Testis (tissue), 3 donors: ENCODE results near the gene ZDHHC17. TPM values are rescaled to one million over a fixed set of nuclear protein-coding genes. Genes with fewer than 3 reads are reported as not detected.

Experiments used
- DNase-seq: peaks from one replicate; pipeline ENCODE4 v3.0.0-alpha.2; 2019
- H3K27ac ChIP-seq, 2 donors: fragments of 200-600 bp; sonication (generic); one replicate each; pipeline ENCODE4 v1.5.1; 2019
- H3K27me3 ChIP-seq: fragments of 200-600 bp; sonication (generic); one replicate; pipeline ENCODE4 v1.5.1; 2019
- H3K36me3 ChIP-seq: fragments of 200-600 bp; sonication (generic); one replicate; pipeline ENCODE4 v1.5.1; 2017; ENCODE audit warnings: low read depth; ENCODE audit errors: missing control alignments
- H3K4me1 ChIP-seq: fragments of 200-600 bp; sonication (generic); one replicate; pipeline ENCODE4 v1.5.1; 2019
- H3K4me3 ChIP-seq, 2 donors: fragments of 200-600 bp; sonication (generic); one replicate each; pipeline ENCODE4 v1.5.1; 2017 to 2019
- H3K9me3 ChIP-seq: fragments of 200-600 bp; sonication (generic); one replicate; pipeline ENCODE4 v1.5.1; 2017
- POLR2A ChIP-seq: fragments of 450-650 bp; IDR thresholded peaks from one replicate; pipeline ENCODE4 v1.6.1; 2017; ENCODE audit warnings: antibody characterized with exemption, mild to moderate bottlenecking, moderate library complexity
- WGBS, 2 donors: methylation state at CpG; one replicate each; pipeline ENCODE4 v1.1.5; 2018; 5-methylcytosine and 5-hydroxymethylcytosine counted together
- intact Hi-C: fragments of 100-400 bp; cut with DNase I; formaldehyde crosslinking; loops from one replicate; pipeline ENCODE4 v1.15.1; 2023; ENCODE audit warnings: low total_unique reads
- polyA plus RNA-seq: library from polyadenylated mRNA; stranded (reverse); fragments of 350-450 nt; fragmentation: Illumina TruSeq; extraction: RNeasy Lipid Tissue Mini Kit (QIAGEN cat#74804); gene quantifications from one replicate; pipeline ENCODE4 v1.2.3, GENCODE V29; 2014; ENCODE audit warnings: low read depth, low replicate concordance; ENCODE audit not compliant: insufficient read depth
- total RNA-seq, 2 donors: library from RNA; depleted of rRNA; stranded (reverse); fragments of >200 nt; gene quantifications; one replicate each; pipeline ENCODE4 v1.2.3, GENCODE V29; 2016
- TF ChIP-seq, protein P1 (sequence below), 3 experiments: fragments of 450-650 bp in 2 of 3; fragments of 200-600 bp in 1 of 3; sonication (generic) in 1 of 3; IDR thresholded peaks; one replicate each; pipeline ENCODE4 v1.5.1; 2016 to 2019; ENCODE audit warnings: antibody characterized with exemption in 3 of 3, mild to moderate bottlenecking in 2 of 3, moderate library complexity in 1 of 3

ZDHHC17 gene
- total and polyA plus RNA-seq, 3 donors from 2014 or later = 32.3 to 65.4 (median 59.3) TPM

DNA sequence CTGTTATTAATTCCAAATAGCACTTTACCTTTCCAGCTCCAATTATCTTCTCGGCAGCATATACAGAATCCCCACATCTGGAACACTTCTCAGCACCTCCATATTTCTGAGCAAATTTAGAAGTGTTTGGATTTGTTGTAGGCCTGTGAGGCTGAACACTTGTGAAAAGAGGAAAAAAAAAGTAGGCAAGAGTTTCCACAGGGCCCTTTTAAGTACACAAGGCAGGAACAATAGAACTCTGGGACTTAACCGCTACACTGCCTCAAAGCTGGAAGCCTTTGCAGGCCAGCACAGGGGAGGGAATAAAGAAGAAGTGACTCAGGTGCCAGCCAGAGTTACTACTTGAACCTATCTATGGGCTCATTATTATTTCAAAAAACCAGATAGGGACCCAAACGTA is 96.3 kb downstream of the ZDHHC17 start:
- Histone ChIP-seq H3K27ac (no peak overlapping the region), H3K4me3 (no peak overlapping the region)

DNA sequence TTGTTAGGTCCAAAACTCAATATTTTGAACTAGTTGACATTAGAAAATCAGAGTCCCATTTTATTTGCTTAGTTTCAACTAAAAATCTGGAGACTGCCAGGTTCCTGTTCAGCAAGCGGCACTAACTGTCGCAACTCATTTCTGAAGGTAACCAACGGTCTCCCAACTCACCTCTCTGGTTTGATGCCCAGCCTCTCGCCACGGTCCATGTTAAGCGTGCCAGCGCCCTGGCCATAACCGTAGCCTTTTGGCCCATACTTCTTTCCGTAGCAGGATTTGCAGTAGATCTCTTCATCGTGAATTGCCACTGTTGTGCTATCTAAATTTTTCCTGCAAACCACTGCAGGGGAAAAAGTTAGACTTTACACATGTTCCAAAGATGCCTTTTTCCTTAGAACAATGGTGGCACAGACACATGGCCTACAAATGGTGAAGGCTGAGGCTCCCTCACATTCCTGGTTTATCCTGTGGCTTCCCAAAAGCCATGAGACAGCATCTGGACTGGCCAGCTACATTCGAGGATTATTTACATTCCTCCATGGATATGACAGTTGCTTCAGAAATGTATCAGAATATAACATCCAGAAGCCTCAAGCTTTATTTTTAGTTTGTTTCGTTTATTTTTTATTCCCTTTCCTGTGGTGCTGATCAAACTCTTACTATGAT is 99.2 kb downstream of the ZDHHC17 start:
- H3K4me3 ChIP-seq = peak overlapping the region in 1 of 2 donors; percentile 8
- no peaks in the 10 kb centered on the region for H3K9me3 ChIP-seq
- WGBS, 2 donors = 70 to 74% methylated on average over 12 of the region's 12 CpGs
- DNase-seq = peak; percentile 35
- intact Hi-C loops = no loop called here
- no peak overlapping the region for H3K27ac ChIP-seq
- TF ChIP-seq, protein P1, sequence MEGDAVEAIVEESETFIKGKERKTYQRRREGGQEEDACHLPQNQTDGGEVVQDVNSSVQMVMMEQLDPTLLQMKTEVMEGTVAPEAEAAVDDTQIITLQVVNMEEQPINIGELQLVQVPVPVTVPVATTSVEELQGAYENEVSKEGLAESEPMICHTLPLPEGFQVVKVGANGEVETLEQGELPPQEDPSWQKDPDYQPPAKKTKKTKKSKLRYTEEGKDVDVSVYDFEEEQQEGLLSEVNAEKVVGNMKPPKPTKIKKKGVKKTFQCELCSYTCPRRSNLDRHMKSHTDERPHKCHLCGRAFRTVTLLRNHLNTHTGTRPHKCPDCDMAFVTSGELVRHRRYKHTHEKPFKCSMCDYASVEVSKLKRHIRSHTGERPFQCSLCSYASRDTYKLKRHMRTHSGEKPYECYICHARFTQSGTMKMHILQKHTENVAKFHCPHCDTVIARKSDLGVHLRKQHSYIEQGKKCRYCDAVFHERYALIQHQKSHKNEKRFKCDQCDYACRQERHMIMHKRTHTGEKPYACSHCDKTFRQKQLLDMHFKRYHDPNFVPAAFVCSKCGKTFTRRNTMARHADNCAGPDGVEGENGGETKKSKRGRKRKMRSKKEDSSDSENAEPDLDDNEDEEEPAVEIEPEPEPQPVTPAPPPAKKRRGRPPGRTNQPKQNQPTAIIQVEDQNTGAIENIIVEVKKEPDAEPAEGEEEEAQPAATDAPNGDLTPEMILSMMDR (IDR thresholded peaks at IDR 0.05) = no peak
- no peak for TF ChIP-seq POLR2A
- H3K4me1 ChIP-seq = no peaks in the 10 kb centered on the region
- no peaks in the 10 kb centered on the region for H3K36me3 ChIP-seq
- H3K27me3 ChIP-seq = no peaks in the 10 kb centered on the region

More for the DNA sequence above, 96.3 kb downstream of the ZDHHC17 start:
- Histone ChIP-seq H3K27me3 (no peaks in the 10 kb centered on the region), H3K4me1 (no peaks in the 10 kb centered on the region), H3K9me3 (no peaks in the 10 kb centered on the region), H3K36me3 (no peaks in the 10 kb centered on the region)
- DNase-seq = no peak
- TF ChIP-seq, protein P1 (IDR thresholded peaks at IDR 0.05) = no peak
- no peak for TF ChIP-seq POLR2A
- intact Hi-C loops = no loop called here
- WGBS, 2 donors = 81 to 86% methylated on average over 3 of the region's 3 CpGs

DNA sequence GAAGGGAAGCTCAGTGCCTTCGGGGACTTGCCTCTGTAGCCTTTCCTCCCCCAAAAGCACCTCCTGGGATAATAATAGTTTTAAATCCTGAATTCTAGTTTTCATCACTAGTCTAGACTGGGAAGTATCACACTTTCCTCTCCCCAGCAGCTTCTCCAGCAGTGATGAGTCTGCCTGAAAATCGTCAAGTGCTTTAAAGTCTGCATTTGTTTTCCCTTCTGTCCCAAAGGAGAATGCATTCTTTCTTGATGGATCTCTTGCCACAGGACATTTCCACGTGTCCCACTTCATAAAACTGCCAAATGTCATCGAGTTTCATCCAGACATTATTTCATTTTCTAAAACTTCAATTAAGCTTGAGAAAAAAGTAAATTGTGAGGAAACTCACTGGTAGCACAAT is 99.9 kb downstream of the ZDHHC17 start:
- no peak overlapping the region for H3K27ac ChIP-seq
- no peaks in the 10 kb centered on the region for H3K36me3 ChIP-seq
- no peak for TF ChIP-seq POLR2A
- TF ChIP-seq, protein P1 (IDR thresholded peaks at IDR 0.05) = no peak
- H3K4me3 ChIP-seq = no peak overlapping the region
- H3K27me3 ChIP-seq = no peaks in the 10 kb centered on the region
- intact Hi-C loops = no loop called here
- H3K9me3 ChIP-seq = no peaks in the 10 kb centered on the region
- H3K4me1 ChIP-seq = no peaks in the 10 kb centered on the region
- DNase-seq = no peak
- 46 to 72% methylated on average over 4 of the region's 4 CpGs for WGBS, 2 donors

DNA sequence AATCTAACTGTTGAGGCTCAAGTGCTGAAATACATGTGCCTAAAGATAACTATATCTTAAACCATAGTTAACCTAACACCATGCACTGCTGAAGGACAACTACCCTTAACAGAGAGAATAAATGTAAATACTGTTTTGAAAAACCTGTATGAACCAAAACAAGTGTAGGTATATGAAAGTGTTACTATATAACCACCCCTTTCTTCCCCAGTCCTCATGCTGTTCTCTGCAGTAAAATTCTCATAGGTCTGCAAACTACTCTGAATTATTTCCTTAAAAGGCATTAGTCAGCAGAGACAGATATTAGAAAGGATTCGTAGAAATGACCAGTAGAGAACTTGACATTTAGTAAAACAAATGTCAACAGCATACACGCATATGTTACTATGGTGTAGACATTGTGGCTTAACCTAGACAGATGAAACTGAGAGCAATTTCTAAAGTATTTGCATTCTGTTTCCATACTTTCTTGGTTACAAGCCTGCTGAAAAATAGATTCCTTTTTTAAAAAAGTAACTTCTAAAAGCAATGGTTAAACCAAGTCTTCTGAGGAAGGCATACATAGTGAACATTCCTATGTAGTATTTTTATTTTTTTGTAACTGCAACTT is 101.0 kb downstream of the ZDHHC17 start:
- no peak overlapping the region for H3K4me3 ChIP-seq
- no peaks in the 10 kb centered on the region for H3K9me3 ChIP-seq
- no peaks in the 10 kb centered on the region for H3K27me3 ChIP-seq
- no peaks in the 10 kb centered on the region for H3K4me1 ChIP-seq
- no peaks in the 10 kb centered on the region for H3K36me3 ChIP-seq
- DNase-seq = no peak
- no peak overlapping the region for H3K27ac ChIP-seq
- intact Hi-C loops = no loop called here
- TF ChIP-seq, protein P1 (IDR thresholded peaks at IDR 0.05) = no peak
- no peak for TF ChIP-seq POLR2A
- WGBS, 2 donors = 87 to 90% methylated on average over 2 of the region's 2 CpGs
